HFFc6 (cell line): ENCODE measurements around the gene PRIMA1. TPM values are rescaled to one million over a fixed set of nuclear protein-coding genes. Genes with fewer than 3 reads are reported as not detected.

Experiments used
- DNase-seq: peaks from one replicate; pipeline ENCODE4 v3.0.0-alpha.2; 2018
- H3K27ac Mint-ChIP-seq: 2 replicates; pipeline ENCODE4 v1.8.0; 2020; ENCODE audit warnings: mild to moderate bottlenecking, mixed read lengths
- H3K27me3 Mint-ChIP-seq: 2 replicates; pipeline ENCODE4 v1.8.0; 2021; ENCODE audit warnings: mild to moderate bottlenecking, moderate library complexity, mixed read lengths; ENCODE audit not compliant: insufficient read depth
- H3K36me3 Mint-ChIP-seq: 2 replicates; pipeline ENCODE4 v1.8.0; 2021; ENCODE audit warnings: low read depth, mixed read lengths
- H3K4me1 Mint-ChIP-seq: 2 replicates; pipeline ENCODE4 v1.8.0; 2020; ENCODE audit warnings: low read depth, mixed read lengths
- H3K4me3 Mint-ChIP-seq: 2 replicates; pipeline ENCODE4 v1.8.0; 2020; ENCODE audit warnings: mild to moderate bottlenecking, moderate library complexity, mixed read lengths
- H3K9me3 Mint-ChIP-seq: 2 replicates; pipeline ENCODE4 v1.8.0; 2020; ENCODE audit warnings: mild to moderate bottlenecking, mixed read lengths
- total RNA-seq, 6 experiments: library from RNA; stranded (reverse); fragmentation: NEBNext Ultra II Directional; extraction: Animal tissue kit (Norgen Biotek cat#: 25700); gene quantifications; 2 replicates in 1 of 6; 3 replicates in 5 of 6; pipeline ENCODE4 v1.2.3, GENCODE V29; 2021
- TF ChIP-seq, protein P1 (sequence below): fragments of 200-600 bp; sonication (generic); IDR thresholded peaks from 2 replicates; pipeline ENCODE4 v1.5.0; 2021; ENCODE audit warnings: antibody characterized with exemption, mild to moderate bottlenecking

Gene PRIMA1
- total RNA-seq, 6 experiments from 2014 or later: not detected

DNA sequence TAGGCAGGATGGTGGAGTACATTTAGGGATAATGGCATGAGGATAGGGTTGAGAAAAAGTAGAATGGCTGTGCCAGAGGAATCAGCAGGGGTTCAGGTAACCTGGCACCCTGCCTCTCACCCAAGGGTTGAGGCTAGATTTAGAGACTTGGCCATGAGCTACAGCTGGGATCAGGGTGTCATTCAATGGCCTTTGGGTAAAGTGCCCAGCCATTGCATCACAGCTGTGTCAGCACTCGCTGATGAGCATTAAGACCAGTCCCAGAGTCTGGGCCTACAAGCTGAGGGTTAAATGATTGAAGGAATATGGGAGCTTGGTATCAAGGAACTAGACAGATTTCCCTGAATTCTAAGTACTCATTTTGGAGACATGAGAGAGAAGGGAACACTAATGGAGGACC is 113.9 kb downstream of the PRIMA1 start:
- H3K9me3 Mint-ChIP-seq: peaks cover 52% of the 10 kb centered on the region
- H3K27ac Mint-ChIP-seq: no peak overlapping the region
- H3K36me3 Mint-ChIP-seq: no peaks in the 10 kb centered on the region
- TF ChIP-seq, protein P1, sequence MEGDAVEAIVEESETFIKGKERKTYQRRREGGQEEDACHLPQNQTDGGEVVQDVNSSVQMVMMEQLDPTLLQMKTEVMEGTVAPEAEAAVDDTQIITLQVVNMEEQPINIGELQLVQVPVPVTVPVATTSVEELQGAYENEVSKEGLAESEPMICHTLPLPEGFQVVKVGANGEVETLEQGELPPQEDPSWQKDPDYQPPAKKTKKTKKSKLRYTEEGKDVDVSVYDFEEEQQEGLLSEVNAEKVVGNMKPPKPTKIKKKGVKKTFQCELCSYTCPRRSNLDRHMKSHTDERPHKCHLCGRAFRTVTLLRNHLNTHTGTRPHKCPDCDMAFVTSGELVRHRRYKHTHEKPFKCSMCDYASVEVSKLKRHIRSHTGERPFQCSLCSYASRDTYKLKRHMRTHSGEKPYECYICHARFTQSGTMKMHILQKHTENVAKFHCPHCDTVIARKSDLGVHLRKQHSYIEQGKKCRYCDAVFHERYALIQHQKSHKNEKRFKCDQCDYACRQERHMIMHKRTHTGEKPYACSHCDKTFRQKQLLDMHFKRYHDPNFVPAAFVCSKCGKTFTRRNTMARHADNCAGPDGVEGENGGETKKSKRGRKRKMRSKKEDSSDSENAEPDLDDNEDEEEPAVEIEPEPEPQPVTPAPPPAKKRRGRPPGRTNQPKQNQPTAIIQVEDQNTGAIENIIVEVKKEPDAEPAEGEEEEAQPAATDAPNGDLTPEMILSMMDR: no peak
- no peaks in the 10 kb centered on the region for H3K27me3 Mint-ChIP-seq
- no peak overlapping the region for H3K4me3 Mint-ChIP-seq
- no peaks in the 10 kb centered on the region for H3K4me1 Mint-ChIP-seq
- no peak for DNase-seq

DNA sequence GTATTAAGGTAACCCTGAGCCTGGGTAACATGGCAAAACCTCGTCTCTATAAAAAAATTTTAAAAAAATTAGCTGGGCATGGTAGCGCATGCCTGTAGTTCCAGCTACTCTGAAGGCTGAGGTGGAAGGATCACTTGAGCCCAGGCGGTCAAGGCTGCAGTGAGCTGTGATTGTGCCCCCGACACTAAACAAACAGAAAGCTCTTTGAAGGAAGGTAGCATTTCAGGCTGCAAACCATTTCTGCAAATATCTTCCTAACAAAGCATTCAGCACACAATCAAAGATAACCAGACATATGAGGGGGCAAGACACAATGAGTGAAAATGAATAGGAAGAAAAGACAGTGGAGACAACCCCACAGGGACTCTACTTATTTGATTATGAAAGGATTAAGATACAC is 118.7 kb downstream of the PRIMA1 start:
- no peak overlapping the region for H3K27ac Mint-ChIP-seq
- DNase-seq: no peak
- TF ChIP-seq, protein P1: no peak
- no peak overlapping the region for H3K4me3 Mint-ChIP-seq
- peaks cover 52% of the 10 kb centered on the region for H3K9me3 Mint-ChIP-seq
- H3K36me3 Mint-ChIP-seq: no peaks in the 10 kb centered on the region
- H3K27me3 Mint-ChIP-seq: no peaks in the 10 kb centered on the region
- H3K4me1 Mint-ChIP-seq: no peaks in the 10 kb centered on the region

Other genes with a start within 250 kb of the PRIMA1 start
- not detected for gene FAM181A, start 138.9 kb upstream of the PRIMA1 start, total RNA-seq
- not detected for gene ASB2, start 188.1 kb upstream of the PRIMA1 start, total RNA-seq
- not detected for gene CCDC197, start 208.8 kb upstream of the PRIMA1 start, total RNA-seq
- gene OTUB2, start 237.9 kb upstream of the PRIMA1 start, total RNA-seq: 1 to 10 TPM in 4 of 6 experiments, under 1 TPM in 2; 0.77 to 1.8 (median 1.2) TPM